NT2/D1 (cell line): ENCODE measurements around the gene SULT1A2.

Source experiments
- SUZ12 ChIP-seq: IDR thresholded peaks from 2 replicates; pipeline ENCODE4 v1.6.1; 2011; ENCODE audit not compliant: insufficient read length, insufficient read depth; ENCODE audit errors: extremely low read depth
- YY1 ChIP-seq: IDR thresholded peaks from 2 replicates; pipeline ENCODE4 v1.6.1; 2011; ENCODE audit not compliant: insufficient read length, insufficient read depth
- ZNF274 ChIP-seq: IDR thresholded peaks from 2 replicates; pipeline ENCODE4 v1.6.1; 2011; ENCODE audit warnings: mild to moderate bottlenecking, low read depth, low read length

GRCh38 chr16:28585674-28586073, 11.2 kb downstream of the SULT1A2 start:
- TF ChIP-seq SUZ12 = no peak
- TF ChIP-seq ZNF274 = no peak
- TF ChIP-seq YY1 = no peak
